AG09319 (cell line): ENCODE data around the gene TMEM203.

Experiments
- DNase-seq: peaks from one replicate; pipeline ENCODE4 v3.0.0-alpha.2; 2010; ENCODE audit warnings: low read depth; ENCODE audit errors: extremely low read depth
- CTCF ChIP-seq: IDR thresholded peaks from 2 replicates; pipeline ENCODE4 v1.5.1; 2011; ENCODE audit warnings: low read depth, mild to moderate bottlenecking, inconsistent platforms, low read length, moderate library complexity

Gene TMEM203

GRCh38 chr9:137219757-137220316 is 14.4 kb upstream of the TMEM203 start:
- no peak for DNase-seq
- no peak for TF ChIP-seq CTCF

- no peak for DNase-seq
- TF ChIP-seq CTCF = no peak
Observed at GRCh38 chr9:137218754-137219271, 13.4 kb upstream of the TMEM203 start.

DNA sequence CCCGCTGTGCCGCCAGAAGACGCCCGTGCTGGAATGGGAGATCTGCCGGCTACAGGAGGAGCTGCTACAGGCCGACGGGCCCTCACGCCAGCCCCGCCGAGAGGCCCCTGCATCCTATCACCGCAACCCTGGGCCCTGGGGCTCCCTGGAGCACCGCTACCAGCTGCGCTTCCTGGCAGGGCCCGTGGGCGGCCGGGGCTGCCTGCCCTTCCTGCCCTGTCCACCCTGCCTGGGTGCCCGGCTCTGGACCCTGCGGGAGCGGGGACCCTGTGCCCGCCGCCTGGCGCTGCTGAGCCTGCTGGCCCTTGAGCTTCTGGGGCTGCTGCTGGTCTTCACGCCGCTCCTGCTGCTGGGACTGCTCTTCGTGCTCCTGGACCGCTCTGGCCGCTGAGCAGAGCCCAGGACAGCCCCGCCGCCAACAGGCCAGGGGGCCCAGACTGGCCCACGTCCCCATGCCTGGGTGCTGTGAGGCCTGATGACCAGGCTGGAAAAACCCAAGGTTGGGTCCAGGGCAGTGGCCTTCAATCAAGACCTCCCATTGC is 12.8 kb upstream of the TMEM203 start:
- no peak for DNase-seq
- no peak for TF ChIP-seq CTCF

DNA sequence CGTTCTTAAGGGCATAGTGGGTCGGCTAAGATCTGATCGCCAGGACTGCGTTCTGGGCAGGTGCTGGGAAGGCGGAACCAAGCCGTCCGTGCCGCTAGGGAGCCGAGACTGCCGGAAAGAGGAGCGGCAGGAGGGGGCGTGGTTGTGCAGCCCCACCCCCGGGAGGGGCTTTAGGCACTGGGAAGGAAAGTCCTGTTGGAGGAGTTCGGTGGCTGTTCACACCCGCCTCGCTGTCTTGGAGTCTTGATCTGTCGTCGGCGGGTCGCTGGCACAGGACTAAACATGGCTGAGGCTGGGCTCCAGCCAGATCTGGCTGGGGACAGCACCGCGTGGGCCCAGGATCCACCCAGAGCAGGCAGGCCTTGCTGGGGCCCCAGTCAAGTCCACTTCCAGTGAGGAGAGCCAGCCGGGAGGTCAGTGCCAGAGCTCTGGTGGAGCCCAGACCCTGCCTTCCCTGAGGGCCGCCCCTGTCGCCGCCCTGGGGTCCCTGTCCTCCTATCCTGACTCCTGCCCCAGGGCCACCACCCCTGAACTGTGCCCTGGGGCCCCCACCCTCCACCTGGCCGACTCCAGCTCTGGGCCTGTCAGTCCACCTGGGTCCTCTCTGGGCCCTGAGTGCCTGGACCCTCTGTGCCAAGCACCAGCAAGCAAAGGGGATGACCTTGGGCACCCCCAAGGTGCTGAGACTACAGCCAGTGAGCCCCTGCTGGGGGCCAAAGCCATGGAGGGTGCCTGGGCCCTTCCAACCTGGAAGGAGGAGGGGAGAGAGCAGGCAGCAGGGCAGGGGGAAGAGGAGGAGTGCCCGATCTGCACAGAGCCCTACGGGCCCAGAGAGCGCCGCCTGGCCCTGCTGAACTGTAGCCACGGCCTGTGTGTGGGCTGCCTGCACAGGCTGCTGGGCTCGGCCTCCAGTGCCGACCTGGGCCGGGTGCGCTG is 12.1 kb upstream of the TMEM203 start:
- no peak for TF ChIP-seq CTCF
- no peak for DNase-seq

GRCh38 chr9:137216188-137216965 is 10.9 kb upstream of the TMEM203 start:
- no peak for DNase-seq
- no peak for TF ChIP-seq CTCF

GRCh38 chr9:137215196-137215986 is 9.9 kb upstream of the TMEM203 start:
- TF ChIP-seq CTCF = no peak
- no peak for DNase-seq
